ENCODE measurements around the gene KIAA1217.

DNA sequence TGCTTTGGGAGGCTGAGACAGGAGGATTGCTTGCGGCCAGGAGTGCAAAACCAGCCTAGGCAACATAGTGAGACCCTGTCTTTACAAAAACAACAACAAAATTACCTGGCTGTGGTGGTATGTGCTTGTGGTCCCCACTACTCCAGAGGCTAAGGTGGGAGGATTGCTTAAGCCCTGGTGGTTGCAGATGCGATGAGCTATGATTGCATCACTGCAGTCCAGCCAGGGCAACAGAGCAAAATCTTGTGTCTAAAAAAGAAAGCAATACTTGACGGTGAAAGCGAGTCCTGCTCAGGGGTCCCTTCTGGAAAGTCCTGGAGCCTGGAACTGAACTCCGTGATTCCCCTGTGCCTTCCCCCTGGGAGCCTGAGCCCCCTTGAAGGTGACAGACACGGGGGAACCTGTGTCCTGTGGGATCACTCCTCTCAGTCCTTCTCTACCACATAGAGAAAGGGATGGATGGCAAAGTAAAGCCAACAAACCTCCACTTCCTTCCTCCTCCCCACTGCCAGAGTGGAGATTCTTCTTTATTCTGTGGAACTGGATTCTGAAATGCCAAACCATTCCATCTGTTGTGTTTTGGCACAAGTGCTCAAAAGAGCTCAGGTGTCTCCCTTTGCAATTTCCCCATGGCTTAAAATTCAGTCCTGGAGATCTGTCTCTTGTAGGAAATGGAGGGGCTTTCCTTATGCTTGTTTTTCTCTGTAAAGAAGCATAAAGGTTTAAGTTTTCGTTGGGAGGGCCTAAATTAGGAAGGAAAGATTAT is 50.6 kb downstream of the KIAA1217 start:
- TF ChIP-seq, protein P1, sequence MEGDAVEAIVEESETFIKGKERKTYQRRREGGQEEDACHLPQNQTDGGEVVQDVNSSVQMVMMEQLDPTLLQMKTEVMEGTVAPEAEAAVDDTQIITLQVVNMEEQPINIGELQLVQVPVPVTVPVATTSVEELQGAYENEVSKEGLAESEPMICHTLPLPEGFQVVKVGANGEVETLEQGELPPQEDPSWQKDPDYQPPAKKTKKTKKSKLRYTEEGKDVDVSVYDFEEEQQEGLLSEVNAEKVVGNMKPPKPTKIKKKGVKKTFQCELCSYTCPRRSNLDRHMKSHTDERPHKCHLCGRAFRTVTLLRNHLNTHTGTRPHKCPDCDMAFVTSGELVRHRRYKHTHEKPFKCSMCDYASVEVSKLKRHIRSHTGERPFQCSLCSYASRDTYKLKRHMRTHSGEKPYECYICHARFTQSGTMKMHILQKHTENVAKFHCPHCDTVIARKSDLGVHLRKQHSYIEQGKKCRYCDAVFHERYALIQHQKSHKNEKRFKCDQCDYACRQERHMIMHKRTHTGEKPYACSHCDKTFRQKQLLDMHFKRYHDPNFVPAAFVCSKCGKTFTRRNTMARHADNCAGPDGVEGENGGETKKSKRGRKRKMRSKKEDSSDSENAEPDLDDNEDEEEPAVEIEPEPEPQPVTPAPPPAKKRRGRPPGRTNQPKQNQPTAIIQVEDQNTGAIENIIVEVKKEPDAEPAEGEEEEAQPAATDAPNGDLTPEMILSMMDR (IDR thresholded peaks at IDR 0.05; ENCODE audit: low read depth, low read length, poor library complexity, severe bottlenecking), result no peak
- TF ChIP-seq EZH2phosphoT487 (IDR thresholded peaks at IDR 0.05; ENCODE audit: borderline replicate concordance, low read length), result no peak
